ENCODE measurements around the gene CASD1. TPM values are rescaled to one million over a fixed set of nuclear protein-coding genes. Genes with fewer than 3 reads are reported as not detected.

The CASD1 gene
- total and polyA plus RNA-seq, 10 of the 15 experiments (the other 5 are each of a cell fraction or from before 2014, with no cell fraction given) = 4.0 to 18.6 (median 10.7) TPM

GRCh38 chr7:94477878-94478277 is 31.7 kb upstream of the CASD1 start:
- no TSS peak for BruUV-seq (replicated peaks)
- ChIA-PET POLR2A (no interaction called here), RAD21 (ENCODE audit: unreplicated experiment) (no interaction called here), CTCF (no interaction called here), SMC1A (ENCODE audit: uncharacterized antibody, unreplicated experiment) (interaction anchor here (1.2 to 1.3 kb wide), 2 partner anchors 9 to 587 kb away, joined by 3 read pairs; no protein-coding TSS in a partner anchor)
- H2AFZ ChIP-seq (ENCODE audit: control insufficient read depth, low read depth, low read length) = no peak overlapping the region
- no peaks in the 10 kb centered on the region for H3K9me3 ChIP-seq (replicated peaks; ENCODE audit: control insufficient read depth, insufficient read depth, low read length)
- no peaks in the 10 kb centered on the region for H3K36me3 ChIP-seq (ENCODE audit: control insufficient read depth in 2 of 2, insufficient read depth in 2 of 2, low read length in 1 of 2)
- intact Hi-C loops (cut with micrococcal nuclease; ENCODE audit: unreplicated experiment) = no loop called here
- 5% methylated on average over 1 of the region's 1 CpG for WGBS (ENCODE audit: insufficient coverage, insufficient replicate concordance, low lambda C conversion rate, missing lambda C conversion rate)
- H3K9ac ChIP-seq (ENCODE audit: control insufficient read depth, insufficient read depth, low read length) = no peak overlapping the region
- H3K27ac ChIP-seq (ENCODE audit: control insufficient read depth, insufficient read depth) = no peak overlapping the region
- no peaks in the 10 kb centered on the region for H3K79me2 ChIP-seq (ENCODE audit: control insufficient read depth, insufficient read depth, low read length)
- ATAC-seq (no peak), DNase-seq (ENCODE audit: low read depth, low spot score) (no peak), FAIRE-seq (no peak)
- H3K4me1 ChIP-seq (ENCODE audit: control insufficient read depth, insufficient read depth, low read length) = no peaks in the 10 kb centered on the region
- no peaks in the 10 kb centered on the region; a peak in 1 of 4 replicates for H3K27me3 ChIP-seq (replicated peaks in 1 of 2; ENCODE audit: control insufficient read depth in 2 of 2, insufficient read depth in 2 of 2, low read length in 1 of 2)
- TF ChIP-seq NFYB (IDR thresholded peaks at IDR 0.05; ENCODE audit: insufficient read depth, low read depth, low read length) (no peak), ZNF687 (IDR thresholded peaks at IDR 0.05) (no peak), MTA3 (IDR thresholded peaks at IDR 0.05; ENCODE audit: borderline replicate concordance, low read length) (no peak), ZNF207 (IDR thresholded peaks at IDR 0.05; ENCODE audit: borderline replicate concordance) (no peak), TCF12 (IDR thresholded peaks at IDR 0.05; ENCODE audit: low read depth, low read length) (no peak), POLR2AphosphoS5 (IDR thresholded peaks at IDR 0.05; ENCODE audit: low read length) (no peak), SMAD5 (IDR thresholded peaks at IDR 0.05; ENCODE audit: low read depth) (no peak), RELB (IDR thresholded peaks at IDR 0.05; ENCODE audit: low read depth) (no peak)
- TF ChIP-seq, protein P1, sequence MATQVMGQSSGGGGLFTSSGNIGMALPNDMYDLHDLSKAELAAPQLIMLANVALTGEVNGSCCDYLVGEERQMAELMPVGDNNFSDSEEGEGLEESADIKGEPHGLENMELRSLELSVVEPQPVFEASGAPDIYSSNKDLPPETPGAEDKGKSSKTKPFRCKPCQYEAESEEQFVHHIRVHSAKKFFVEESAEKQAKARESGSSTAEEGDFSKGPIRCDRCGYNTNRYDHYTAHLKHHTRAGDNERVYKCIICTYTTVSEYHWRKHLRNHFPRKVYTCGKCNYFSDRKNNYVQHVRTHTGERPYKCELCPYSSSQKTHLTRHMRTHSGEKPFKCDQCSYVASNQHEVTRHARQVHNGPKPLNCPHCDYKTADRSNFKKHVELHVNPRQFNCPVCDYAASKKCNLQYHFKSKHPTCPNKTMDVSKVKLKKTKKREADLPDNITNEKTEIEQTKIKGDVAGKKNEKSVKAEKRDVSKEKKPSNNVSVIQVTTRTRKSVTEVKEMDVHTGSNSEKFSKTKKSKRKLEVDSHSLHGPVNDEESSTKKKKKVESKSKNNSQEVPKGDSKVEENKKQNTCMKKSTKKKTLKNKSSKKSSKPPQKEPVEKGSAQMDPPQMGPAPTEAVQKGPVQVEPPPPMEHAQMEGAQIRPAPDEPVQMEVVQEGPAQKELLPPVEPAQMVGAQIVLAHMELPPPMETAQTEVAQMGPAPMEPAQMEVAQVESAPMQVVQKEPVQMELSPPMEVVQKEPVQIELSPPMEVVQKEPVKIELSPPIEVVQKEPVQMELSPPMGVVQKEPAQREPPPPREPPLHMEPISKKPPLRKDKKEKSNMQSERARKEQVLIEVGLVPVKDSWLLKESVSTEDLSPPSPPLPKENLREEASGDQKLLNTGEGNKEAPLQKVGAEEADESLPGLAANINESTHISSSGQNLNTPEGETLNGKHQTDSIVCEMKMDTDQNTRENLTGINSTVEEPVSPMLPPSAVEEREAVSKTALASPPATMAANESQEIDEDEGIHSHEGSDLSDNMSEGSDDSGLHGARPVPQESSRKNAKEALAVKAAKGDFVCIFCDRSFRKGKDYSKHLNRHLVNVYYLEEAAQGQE (IDR thresholded peaks at IDR 0.05; ENCODE audit: low read depth, low read length) = no peak
- TF ChIP-seq, protein P2, sequence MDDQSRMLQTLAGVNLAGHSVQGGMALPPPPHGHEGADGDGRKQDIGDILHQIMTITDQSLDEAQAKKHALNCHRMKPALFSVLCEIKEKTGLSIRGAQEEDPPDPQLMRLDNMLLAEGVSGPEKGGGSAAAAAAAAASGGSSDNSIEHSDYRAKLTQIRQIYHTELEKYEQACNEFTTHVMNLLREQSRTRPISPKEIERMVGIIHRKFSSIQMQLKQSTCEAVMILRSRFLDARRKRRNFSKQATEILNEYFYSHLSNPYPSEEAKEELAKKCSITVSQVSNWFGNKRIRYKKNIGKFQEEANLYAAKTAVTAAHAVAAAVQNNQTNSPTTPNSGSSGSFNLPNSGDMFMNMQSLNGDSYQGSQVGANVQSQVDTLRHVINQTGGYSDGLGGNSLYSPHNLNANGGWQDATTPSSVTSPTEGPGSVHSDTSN (IDR thresholded peaks at IDR 0.05; ENCODE audit: insufficient replicate concordance, low read depth, low read length) = no peak
- in situ Hi-C loops (cut with MboI) = no loop called here
- no peak overlapping the region for H3K4me3 ChIP-seq
- no peaks in the 10 kb centered on the region for H4K20me1 ChIP-seq (ENCODE audit: control insufficient read depth, insufficient read depth)
- no peak overlapping the region for H3K4me2 ChIP-seq (ENCODE audit: control insufficient read depth, insufficient read depth)

Measured in GM12878 (cell line).